Activated CD8-positive, alpha-beta memory T cell treated with anti-CD3 and anti-CD28 coated beads, Interleukin-2, amount 50 U/mL, for 24 hours (primary cell): ENCODE measurements around the gene SMYD3.
"Not testable (repeated sequence)": the region's sequence is repeated elsewhere in the genome, so short reads cannot be mapped to it uniquely, and the experiment has no call there.

Experiments used
- DNase-seq: peaks from one replicate; pipeline ENCODE4 v3.0.0-alpha.2; 2020; ENCODE audit errors: extremely low read depth

The SMYD3 gene

GRCh38 chr1:245987997-245988392 is 519.1 kb downstream of the SMYD3 start:
- no peak for DNase-seq

- DNase-seq = no peak
Observed at GRCh38 chr1:245987577-245987976, 519.5 kb downstream of the SMYD3 start.

GRCh38 chr1:245987219-245987545 is 519.9 kb downstream of the SMYD3 start:
- no peak for DNase-seq

GRCh38 chr1:245986404-245987218 is 520.5 kb downstream of the SMYD3 start:
- no peak for DNase-seq

- no peak for DNase-seq
Observed at GRCh38 chr1:245984390-245985155, 522.5 kb downstream of the SMYD3 start.

GRCh38 chr1:245983294-245983967 is 523.6 kb downstream of the SMYD3 start:
- DNase-seq = no peak

GRCh38 chr1:245979589-245979988 is 527.5 kb downstream of the SMYD3 start:
- no peak for DNase-seq

- DNase-seq = no peak
Observed at GRCh38 chr1:245978915-245979314, 528.2 kb downstream of the SMYD3 start.

- no peak for DNase-seq
Observed at GRCh38 chr1:245972476-245972875, 534.6 kb downstream of the SMYD3 start.

- no peak for DNase-seq
Observed at GRCh38 chr1:245971711-245972085, 535.4 kb downstream of the SMYD3 start.

GRCh38 chr1:245971076-245971710 is 535.9 kb downstream of the SMYD3 start:
- DNase-seq = not testable (repeated sequence)

- DNase-seq = no peak
Observed at GRCh38 chr1:245969283-245969682, 537.8 kb downstream of the SMYD3 start.

- no peak for DNase-seq
Observed at GRCh38 chr1:245968775-245969174, 538.3 kb downstream of the SMYD3 start.

GRCh38 chr1:245965398-245965797 is 541.7 kb downstream of the SMYD3 start:
- no peak for DNase-seq

- DNase-seq = no peak
Observed at GRCh38 chr1:245963649-245964048, 543.4 kb downstream of the SMYD3 start.

- no peak for DNase-seq
Observed at GRCh38 chr1:245962453-245962852, 544.6 kb downstream of the SMYD3 start.

- no peak for DNase-seq
Observed at GRCh38 chr1:245961137-245961540, 545.9 kb downstream of the SMYD3 start.

- DNase-seq = no peak
Observed at GRCh38 chr1:245960171-245960570, 546.9 kb downstream of the SMYD3 start.

GRCh38 chr1:245958016-245958415 is 549.1 kb downstream of the SMYD3 start:
- no peak for DNase-seq

- DNase-seq = no peak
Observed at GRCh38 chr1:245957427-245957826, 549.7 kb downstream of the SMYD3 start.

- no peak for DNase-seq
Observed at GRCh38 chr1:245956225-245956624, 550.9 kb downstream of the SMYD3 start.
